GM21737 (cell line): ENCODE measurements around the gene DAD1.
"Not testable (repeated sequence)": the region's sequence is repeated elsewhere in the genome, so short reads cannot be mapped to it uniquely, and the experiment has no call there.

ENCODE experiments used
- ATAC-seq: cut with Tn5 transposase; IDR thresholded peaks from one replicate; pipeline ENCODE4 v1.9.1; 2021; ENCODE audit warnings: mild to moderate bottlenecking, moderate library complexity; ENCODE audit not compliant: unreplicated experiment

Gene DAD1

GRCh38 chr14:22589096-22589839 lies at the start of gene DAD1:
Gene DAD1 (minus strand): TSS chr14:22589224. CDS start chr14:22589157, 67 bp downstream.
- peak; percentile 85 for ATAC-seq

DNA sequence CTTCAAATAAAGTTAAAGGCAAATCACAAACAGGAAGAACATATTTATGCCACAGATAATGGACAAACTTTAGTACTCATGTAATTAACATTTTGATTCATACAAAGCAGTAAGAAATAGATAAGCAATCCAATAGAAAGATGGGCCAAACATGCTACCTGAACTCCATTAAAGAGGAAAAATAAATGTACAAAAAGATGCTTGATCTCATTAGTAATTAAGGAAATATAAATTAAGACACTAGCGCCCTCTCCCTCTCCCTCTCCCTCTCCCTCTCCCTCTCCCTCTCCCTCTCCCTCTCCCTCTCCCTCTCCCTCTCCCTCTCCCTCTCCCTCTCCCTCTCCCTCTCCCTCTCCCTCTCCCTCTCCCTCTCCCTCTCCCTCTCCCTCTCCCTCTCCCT lies 47.0 kb upstream of the DAD1 start:
- ATAC-seq: not testable (repeated sequence)

- ATAC-seq: no peak
These were observed 45.3 kb upstream of the DAD1 start for GRCh38 chr14:22634233-22634900.

DNA sequence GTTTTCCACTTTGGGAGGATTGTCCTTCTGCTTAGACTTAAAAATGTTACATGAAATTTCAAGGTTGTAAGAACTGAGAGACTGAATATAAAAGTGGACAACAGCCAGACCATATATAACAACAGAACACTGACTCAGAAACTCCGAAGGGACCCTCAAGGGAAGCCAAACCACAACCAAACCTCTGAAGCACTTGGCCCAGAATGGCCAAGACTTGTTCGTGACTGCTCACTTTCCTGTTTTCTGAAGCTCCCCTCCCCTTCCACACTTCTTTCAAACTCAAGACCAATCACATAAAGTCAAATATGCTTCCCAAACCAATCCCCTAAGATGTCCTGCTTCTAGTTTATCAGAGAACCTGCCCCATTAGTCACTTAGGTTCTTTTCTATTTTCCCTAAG lies 41.5 kb upstream of the DAD1 start:
- ATAC-seq: no peak

DNA sequence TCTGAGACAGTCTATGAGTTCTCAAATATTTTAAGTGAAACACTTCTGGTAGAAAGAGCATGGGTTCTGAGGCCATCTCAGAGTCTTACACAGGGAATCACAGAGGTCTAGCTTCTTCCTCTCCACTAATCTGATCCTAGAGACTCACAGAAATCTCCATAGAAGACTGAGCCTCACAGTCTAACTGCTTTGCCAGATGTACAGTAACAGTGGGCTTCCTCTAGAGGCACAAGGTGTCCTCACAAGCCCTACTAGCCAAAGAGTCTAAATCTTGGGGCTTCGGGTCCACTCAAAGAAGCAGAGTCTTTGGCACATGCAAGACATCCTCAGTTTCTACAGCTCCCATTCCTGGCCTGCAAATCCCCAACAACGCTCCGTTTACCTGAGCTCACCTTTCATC lies 41.0 kb upstream of the DAD1 start:
- ATAC-seq: no peak

DNA sequence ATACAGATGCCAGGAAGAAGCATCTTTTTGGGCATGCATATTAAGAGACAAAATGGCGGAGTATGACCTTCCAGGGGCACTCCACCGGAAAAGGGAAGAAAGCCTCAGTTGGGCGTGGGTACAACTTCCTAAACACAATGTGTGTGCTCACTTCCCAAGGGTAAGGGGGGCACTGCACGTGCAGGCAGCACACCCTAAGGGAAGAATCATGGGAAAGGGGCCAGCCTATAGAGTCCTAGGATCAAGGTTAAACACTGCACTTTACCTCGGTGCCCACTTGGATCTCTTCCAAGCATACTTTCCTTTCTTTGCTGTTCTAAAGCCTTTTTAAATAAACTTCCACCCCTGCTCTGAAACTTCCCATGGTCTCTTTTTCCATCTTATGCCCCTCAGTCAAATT lies 40.3 kb upstream of the DAD1 start:
- no peak for ATAC-seq

DNA sequence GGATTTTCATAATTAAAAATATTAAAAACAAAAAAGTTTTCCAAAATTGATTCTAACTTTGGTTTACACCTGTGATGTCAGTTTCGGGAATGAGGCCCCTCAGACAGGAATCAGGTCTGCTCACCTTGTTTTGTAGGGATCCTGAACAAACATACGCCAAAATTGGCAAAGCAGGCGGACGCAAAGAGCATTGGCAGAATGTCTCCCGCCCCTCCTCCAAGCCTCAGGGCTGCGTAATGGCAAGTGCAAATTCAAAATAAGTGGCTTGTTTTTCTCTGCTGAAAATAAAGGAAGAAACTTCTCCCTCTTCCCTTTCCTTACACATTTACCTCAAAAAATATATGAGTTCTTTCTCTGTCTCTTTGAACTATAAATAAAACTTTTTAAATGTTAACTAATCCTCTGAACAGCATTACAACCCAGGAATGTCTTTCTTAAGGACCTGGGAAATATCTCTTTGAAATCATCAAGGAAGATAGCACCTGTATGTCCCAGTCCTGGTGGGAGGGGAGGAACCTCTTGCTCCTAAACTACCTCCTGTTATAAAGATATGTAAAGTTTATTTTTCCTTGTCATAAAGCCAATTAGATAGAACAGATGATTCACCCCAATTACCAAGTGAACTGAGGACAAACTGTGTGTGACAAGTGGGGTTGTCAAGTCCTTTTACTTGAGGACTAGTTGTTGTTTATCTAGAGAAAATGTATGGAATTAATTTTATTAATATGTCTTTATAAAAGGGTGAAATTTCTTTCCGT lies 38.7 kb upstream of the DAD1 start:
- no peak for ATAC-seq

DNA sequence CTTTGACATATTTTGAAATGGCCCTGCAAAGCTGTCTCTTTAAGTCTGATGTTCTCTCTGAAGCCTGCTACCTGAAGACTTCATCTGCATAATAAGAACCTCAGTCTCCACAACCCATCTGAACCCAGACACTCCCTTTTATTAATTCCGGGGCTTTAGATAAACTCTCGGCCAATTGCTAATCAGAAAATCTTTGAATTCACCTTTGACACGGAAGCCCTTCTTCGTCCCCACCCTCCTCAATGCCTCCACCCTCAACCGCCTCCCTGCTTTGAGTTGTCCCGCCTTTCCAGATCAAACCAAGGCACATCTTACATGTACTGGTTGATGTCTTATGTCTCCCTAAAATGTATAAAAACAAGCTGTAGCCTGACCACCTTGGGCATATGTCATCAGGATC lies 37.6 kb upstream of the DAD1 start:
- ATAC-seq: no peak

DNA sequence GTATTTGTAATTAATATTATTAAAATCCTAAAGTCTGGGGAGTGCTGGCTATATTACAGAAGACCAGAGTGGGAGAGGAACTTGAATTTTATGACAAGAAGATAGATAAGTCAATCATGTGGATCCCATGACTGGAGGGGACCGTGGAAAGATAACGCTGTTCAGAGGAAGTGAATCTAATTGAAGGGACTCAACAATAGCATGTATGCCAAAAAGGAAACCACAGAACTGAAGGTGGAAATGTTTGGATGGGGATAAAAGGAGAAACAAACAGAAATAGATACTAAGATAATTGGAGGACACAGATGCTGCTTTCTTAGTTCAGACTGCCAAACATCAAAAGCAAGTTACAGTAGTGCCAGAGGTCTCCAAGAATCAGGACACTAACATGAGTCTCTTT lies 34.0 kb upstream of the DAD1 start:
- no peak for ATAC-seq

DNA sequence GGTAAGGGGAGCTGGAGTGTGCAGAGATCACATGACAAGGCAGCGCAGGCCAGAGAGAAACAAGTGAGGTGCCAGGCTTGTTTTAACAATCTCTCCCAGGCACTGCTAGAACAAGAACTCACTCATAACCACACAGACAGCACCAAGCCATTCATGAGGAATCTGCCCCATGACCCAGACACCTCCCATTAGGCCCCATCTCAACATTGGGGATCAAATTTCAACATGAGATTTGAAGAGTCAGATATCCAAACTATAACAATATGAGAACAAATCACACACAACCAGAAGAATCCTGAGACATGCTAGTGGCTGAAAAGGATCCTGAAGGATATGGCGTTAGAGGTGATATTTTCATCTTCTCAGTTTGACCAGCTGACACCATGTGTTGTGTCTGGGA lies 33.2 kb upstream of the DAD1 start:
- no peak for ATAC-seq

- ATAC-seq: not testable (repeated sequence)
These were observed 26.7 kb upstream of the DAD1 start for GRCh38 chr14:22615765-22616164.

DNA sequence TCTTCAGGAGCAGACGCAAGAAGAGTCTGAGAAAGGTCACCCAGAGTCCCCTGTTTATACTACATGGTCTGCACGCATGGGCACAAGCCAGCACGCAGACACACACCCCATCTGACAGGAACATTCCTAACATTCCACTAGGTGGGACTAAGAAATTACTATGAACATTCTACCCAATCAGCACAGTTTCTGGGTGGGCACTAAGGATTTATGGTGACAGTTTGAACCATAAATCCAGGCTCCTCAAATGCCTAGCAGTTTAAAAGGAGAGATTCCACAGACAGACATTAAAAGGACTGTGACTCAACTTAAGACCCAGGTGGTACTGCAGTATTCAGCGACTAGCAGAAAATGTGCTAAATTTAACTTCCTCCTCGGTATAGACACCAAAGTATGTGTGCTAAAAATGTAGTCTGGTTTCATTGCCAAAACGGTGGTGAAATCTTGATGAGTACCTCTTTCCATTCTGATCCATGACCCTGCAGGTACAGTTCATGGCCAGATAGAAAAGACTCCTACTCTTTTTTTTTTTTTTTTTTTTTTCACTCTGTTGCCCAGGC lies 25.3 kb upstream of the DAD1 start:
- ATAC-seq: no peak

- ATAC-seq: no peak
These were observed 24.8 kb upstream of the DAD1 start for GRCh38 chr14:22613736-22614239.

- no peak for ATAC-seq
These were observed 24.2 kb upstream of the DAD1 start for GRCh38 chr14:22613106-22613695.

GRCh38 chr14:22610931-22611330 lies 21.9 kb upstream of the DAD1 start:
- ATAC-seq: no peak

- ATAC-seq: no peak
These were observed 18.3 kb upstream of the DAD1 start for GRCh38 chr14:22607291-22607690.

- no peak for ATAC-seq
These were observed 17.4 kb upstream of the DAD1 start for GRCh38 chr14:22606380-22606779.

DNA sequence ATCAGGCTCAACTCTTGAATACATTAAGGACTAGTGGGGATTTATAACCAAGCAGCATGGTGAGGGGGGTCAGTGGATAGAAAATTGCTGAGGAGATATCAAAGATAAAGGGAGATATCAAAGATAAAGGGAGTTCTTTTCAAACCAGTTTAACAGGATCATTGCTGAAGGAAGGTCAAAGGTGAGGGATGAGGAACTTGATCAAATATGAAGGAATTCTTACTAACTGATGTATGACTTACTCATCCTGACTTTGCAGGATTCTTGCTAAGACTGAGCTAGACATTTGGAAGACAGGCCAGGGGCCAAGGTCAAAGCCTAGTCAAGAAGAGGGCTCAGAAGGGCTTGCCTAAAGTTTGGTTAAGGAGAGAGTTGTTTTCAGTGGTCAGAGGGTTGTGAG lies 13.8 kb upstream of the DAD1 start:
- no peak for ATAC-seq

DNA sequence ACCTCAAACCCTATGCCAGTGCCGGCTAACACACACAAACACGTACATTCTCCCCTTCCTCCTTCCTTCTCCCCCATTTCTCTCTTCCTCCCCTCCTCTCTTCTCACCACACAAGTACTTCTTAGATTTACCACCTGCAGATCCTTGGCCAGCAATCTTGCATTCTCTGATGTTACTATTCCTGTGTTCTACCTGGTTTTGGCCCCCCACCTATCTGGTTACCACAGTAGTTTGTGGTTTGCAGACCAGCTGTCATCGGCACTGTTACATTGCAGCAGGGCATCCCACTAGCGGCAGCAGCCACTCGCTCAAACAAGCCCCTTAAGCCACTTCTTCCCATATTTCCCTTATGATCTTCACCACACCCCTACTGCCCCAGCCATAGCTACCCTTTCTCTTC lies 13.0 kb upstream of the DAD1 start:
- no peak for ATAC-seq

GRCh38 chr14:22601456-22601855 lies 12.4 kb upstream of the DAD1 start:
- no peak for ATAC-seq

- ATAC-seq: no peak
These were observed 11.0 kb upstream of the DAD1 start for GRCh38 chr14:22600027-22600426.
